ENCODE measurements around the gene EXD1. TPM values are rescaled to one million over a fixed set of nuclear protein-coding genes. Genes with fewer than 3 reads are reported as not detected.

EXD1 gene
- polyA plus RNA-seq, 2 of the 4 experiments (the other 2 are of a cell fraction) = 0.14 to 0.39 TPM

DNA sequence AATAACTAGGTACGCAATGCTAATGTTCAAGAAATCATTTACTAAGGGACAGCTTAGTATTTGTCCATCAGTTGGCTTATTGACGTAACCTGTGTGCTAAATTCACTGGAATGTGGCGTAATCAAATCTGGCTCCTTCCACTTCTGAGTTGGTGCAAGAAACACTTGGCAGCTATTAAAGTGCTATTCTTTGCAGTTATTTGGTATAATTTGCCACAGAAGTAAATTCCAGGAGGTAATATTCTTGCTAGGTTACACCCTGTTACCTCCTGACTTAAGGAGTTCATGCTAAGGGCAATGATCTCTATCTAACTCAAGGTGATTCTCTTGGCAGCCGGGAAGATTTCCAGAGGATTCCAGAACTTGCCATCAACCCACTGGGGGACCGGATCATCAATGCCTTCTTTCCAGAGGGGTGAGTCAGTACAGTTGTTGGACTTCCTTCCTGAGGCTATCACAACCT is 26.1 kb upstream of the EXD1 start (continued):
- TF ChIP-seq ATOH8 (CRISPR knock-in tag; IDR thresholded peaks at IDR 0.05; ENCODE audit: low read depth) (no peak), CHD2 (IDR thresholded peaks at IDR 0.05; ENCODE audit: low read length, partially characterized antibody) (no peak), JUN (IDR thresholded peaks at IDR 0.05) (peak; percentile 89 to 96; a peak in 4 of 5 replicates), EHMT2 (IDR thresholded peaks at IDR 0.05; ENCODE audit: low read depth) (no peak), HOXB5 (CRISPR knock-in tag; IDR thresholded peaks at IDR 0.05) (no peak), JUNB (IDR thresholded peaks at IDR 0.05) (peak; percentile 68; the same call in 1 of the 2 replicates), EP300 (IDR thresholded peaks at IDR 0.05) (peak; percentile 80 to 94; a peak in 4 of 5 replicates), POLR2A (IDR thresholded peaks at IDR 0.05; ENCODE audit: low read length) (no peak), ESRRA (IDR thresholded peaks at IDR 0.05; ENCODE audit: borderline replicate concordance, low read length) (no peak), RAD21 (conservative IDR thresholded peaks at IDR 0.05 in 1 of 2, IDR thresholded peaks at IDR 0.05 in 1 of 2) (no peak; a peak in 2 of 5 replicates), ZNF302 (CRISPR knock-in tag; IDR thresholded peaks at IDR 0.05) (no peak), HOXB13 (CRISPR knock-in tag; IDR thresholded peaks at IDR 0.05; ENCODE audit: low read depth) (no peak; the same call in 1 of the 2 replicates), NR3C1 (IDR thresholded peaks at IDR 0.05) (no peak), E2F6 (IDR thresholded peaks at IDR 0.05; ENCODE audit: borderline replicate concordance, low read depth) (no peak), SMC3 (IDR thresholded peaks at IDR 0.05) (0 out of 3 replicates have a peak, but pooled peaks have one; percentile 14), RFX5 (IDR thresholded peaks at IDR 0.05) (no peak), TFCP2L1 (CRISPR knock-in tag; IDR thresholded peaks at IDR 0.05) (no peak), GATA3 (IDR thresholded peaks at IDR 0.05; ENCODE audit: borderline replicate concordance) (peak; percentile 87), FOXS1 (CRISPR knock-in tag; IDR thresholded peaks at IDR 0.05) (peak; percentile 43; the same call in 1 of the 2 replicates), SREBF2 (IDR thresholded peaks at IDR 0.05) (no peak)
- TF ChIP-seq, protein P1, sequence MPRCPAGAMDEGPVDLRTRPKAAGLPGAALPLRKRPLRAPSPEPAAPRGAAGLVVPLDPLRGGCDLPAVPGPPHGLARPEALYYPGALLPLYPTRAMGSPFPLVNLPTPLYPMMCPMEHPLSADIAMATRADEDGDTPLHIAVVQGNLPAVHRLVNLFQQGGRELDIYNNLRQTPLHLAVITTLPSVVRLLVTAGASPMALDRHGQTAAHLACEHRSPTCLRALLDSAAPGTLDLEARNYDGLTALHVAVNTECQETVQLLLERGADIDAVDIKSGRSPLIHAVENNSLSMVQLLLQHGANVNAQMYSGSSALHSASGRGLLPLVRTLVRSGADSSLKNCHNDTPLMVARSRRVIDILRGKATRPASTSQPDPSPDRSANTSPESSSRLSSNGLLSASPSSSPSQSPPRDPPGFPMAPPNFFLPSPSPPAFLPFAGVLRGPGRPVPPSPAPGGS (IDR thresholded peaks at IDR 0.05) = peak; percentile 80; the same call in 1 of the 3 replicates
- TF ChIP-seq, protein P2, sequence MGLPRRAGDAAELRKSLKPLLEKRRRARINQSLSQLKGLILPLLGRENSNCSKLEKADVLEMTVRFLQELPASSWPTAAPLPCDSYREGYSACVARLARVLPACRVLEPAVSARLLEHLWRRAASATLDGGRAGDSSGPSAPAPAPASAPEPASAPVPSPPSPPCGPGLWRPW (IDR thresholded peaks at IDR 0.05) = peak; percentile 90
- TF ChIP-seq, protein P3, sequence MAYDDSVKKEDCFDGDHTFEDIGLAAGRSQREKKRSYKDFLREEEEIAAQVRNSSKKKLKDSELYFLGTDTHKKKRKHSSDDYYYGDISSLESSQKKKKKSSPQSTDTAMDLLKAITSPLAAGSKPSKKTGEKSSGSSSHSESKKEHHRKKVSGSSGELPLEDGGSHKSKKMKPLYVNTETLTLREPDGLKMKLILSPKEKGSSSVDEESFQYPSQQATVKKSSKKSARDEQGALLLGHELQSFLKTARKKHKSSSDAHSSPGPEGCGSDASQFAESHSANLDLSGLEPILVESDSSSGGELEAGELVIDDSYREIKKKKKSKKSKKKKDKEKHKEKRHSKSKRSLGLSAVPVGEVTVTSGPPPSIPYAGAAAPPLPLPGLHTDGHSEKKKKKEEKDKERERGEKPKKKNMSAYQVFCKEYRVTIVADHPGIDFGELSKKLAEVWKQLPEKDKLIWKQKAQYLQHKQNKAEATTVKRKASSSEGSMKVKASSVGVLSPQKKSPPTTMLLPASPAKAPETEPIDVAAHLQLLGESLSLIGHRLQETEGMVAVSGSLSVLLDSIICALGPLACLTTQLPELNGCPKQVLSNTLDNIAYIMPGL (CRISPR knock-in tag; IDR thresholded peaks at IDR 0.05; ENCODE audit: borderline replicate concordance) = no peak

DNA sequence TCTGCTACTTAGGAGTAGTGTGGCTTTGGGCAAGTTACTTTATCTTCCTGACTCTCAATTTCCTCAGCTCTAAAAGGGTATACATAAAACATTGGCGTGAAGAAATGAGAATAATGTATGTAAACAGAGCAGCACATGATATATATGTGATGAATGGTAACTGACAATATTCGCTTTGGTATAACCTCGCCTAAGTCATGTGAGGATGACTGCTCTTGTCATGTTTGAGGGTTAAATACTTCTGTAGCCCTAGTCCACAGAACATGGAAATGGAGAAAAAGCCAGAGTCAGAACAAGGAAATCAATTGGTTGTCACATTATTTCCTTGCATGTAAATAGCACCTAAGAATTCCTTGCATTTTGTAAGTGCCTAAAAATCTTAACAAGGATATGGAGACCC is 25.5 kb upstream of the EXD1 start:
- ATAC-seq = peak; percentile 48 to 54
- Histone ChIP-seq H3K4me1 (peaks cover 88% of the 10 kb centered on the region), H3K4me3 (peak overlapping the region; percentile 8; the same call in 1 of the 3 replicates), H3K4me2 (peak overlapping the region; percentile 73), H3K9me3 (no peaks in the 10 kb centered on the region), H3K27ac (peak overlapping the region; percentile 89 to 99)
- ChIA-PET POLR2A (interaction anchor here (1.1 kb wide), 2 partner anchors 25 to 27 kb away, joined by 3 to 4 read pairs; partner anchors contain the start of gene CHP1), CTCF (no interaction called here)
- TF ChIP-seq KDM1A (IDR thresholded peaks at IDR 0.05; ENCODE audit: low read depth) (no peak), MAZ (IDR thresholded peaks at IDR 0.05; ENCODE audit: borderline replicate concordance, low read depth, low read length) (no peak), RCOR1 (IDR thresholded peaks at IDR 0.05; ENCODE audit: low read depth, low read length) (no peak), MAFK (IDR thresholded peaks at IDR 0.05; ENCODE audit: partially characterized antibody) (no peak)
- WGBS (ENCODE audit: missing lambda C conversion rate) = 15% methylated on average over 3 of the region's 3 CpGs
- FAIRE-seq = no peak
- peak in 1 of 2 experiments; percentile 48 for DNase-seq (ENCODE audit: low read depth in 1 of 2, low spot score in 1 of 2)

All from A549 (cell line).